VCaP (cell line): ENCODE data around the gene CYP11A1.

Experiments used
- H3K27ac ChIP-seq: fragments of 450-650 bp; 2 replicates; pipeline ENCODE4 v1.5.1; 2017
- TF ChIP-seq, protein P1 (sequence below): fragments of 450-650 bp; conservative IDR thresholded peaks from 2 replicates; pipeline ENCODE4 v1.5.1; 2017; ENCODE audit warnings: mild to moderate bottlenecking, moderate library complexity

The CYP11A1 gene

DNA sequence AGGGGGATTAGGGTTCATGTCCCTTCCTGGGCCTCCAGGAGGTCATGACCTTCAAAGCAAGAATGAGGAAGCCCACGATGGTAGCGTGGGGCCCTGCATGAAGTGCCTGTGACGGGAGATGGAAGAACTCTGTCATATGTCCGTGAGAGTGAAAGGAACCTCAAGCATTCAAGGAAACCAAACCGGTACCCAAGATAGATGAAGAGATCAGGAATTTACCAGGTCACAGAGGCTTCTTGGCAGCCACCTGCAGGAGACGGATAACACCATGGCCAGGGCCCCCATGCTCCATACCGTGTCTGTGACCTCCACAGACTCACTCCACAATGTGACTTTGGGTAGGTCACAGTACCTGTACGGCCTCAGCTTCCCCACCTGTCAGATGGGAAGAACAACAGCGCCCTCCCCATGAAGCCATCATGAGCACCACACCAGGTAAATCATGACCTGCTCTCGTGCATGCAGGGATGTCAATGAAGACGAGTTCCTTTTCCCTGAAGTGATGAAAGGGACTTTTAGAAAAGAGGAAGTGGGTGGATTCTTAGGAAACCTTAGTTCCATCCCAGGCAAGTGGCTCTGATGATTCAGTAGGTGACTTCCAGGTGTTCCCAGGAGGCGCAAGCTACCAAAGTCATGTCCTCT, 23.3 kb upstream of the CYP11A1 start:
- H3K27ac ChIP-seq = no peak overlapping the region
- TF ChIP-seq, protein P1, sequence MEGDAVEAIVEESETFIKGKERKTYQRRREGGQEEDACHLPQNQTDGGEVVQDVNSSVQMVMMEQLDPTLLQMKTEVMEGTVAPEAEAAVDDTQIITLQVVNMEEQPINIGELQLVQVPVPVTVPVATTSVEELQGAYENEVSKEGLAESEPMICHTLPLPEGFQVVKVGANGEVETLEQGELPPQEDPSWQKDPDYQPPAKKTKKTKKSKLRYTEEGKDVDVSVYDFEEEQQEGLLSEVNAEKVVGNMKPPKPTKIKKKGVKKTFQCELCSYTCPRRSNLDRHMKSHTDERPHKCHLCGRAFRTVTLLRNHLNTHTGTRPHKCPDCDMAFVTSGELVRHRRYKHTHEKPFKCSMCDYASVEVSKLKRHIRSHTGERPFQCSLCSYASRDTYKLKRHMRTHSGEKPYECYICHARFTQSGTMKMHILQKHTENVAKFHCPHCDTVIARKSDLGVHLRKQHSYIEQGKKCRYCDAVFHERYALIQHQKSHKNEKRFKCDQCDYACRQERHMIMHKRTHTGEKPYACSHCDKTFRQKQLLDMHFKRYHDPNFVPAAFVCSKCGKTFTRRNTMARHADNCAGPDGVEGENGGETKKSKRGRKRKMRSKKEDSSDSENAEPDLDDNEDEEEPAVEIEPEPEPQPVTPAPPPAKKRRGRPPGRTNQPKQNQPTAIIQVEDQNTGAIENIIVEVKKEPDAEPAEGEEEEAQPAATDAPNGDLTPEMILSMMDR = no peak

DNA sequence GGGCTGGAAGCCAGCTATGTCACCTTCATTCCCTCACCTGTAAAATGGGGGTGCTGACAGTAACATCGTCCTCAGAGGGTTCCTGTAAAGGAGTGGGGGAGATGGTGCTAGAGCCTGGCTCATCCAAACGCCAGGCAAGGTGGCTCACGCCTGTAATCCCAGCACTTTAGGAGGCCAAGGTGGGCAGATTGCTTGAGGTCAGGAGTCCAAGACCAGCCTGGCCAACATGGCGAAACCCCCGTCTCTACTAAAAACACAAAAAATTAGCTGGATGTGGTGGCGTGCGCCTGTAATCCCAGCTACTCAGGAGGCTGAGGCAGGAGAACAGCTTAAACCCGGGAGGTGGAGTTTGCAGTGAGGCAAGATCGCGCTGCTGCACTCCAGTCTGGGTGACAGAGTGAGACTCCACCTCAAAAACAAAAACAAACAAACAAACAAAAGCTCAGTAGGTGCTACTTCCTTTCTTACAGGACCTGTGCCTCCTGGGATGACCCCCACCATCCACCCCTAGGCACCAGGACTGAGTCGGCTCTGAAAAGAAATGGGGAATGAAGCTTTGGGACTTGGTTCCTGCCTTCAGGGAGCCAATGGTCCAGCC, 22.7 kb upstream of the CYP11A1 start:
- peak overlapping the region; percentile 50; the same call in 1 of the 2 replicates for H3K27ac ChIP-seq

DNA sequence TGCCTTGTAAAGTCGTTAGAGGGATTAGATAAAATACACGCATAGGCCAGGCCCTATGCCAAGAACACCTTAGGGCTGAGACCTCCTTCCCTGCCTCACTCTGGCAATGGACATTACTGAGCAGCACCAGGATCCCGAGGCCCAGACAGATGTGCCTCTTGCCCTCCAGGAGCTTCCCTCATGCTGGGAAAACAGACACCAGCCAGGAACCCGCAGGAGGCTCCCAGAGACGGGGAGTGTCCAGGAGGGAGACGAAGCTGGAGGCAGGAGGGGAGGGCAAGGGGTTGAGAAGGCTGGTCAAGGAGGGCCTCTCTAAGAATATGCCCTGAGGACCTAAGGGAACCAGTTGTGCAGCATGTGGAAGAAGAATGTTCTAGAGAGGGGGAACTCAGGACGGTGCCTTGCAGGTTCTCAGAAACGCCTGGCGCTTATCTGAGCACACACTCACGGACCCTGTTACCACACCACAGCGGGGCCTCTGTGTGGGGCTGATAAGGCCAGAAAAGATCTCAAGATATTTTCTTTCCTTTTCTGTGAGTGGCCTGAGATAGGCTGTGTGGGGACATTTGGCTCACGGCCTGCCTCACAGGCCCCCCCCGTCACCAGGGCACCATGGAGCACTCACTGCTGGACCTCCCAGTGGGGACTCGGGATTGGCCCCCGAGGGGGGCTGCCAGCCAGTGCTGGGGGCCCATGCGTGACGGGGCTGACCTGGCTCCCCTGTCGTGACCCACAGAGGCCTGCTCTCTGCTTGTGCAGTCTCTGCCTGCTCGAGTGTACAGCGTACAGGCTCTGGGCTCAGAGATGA, 22.0 kb upstream of the CYP11A1 start:
- H3K27ac ChIP-seq = peak overlapping the region; percentile 50

DNA sequence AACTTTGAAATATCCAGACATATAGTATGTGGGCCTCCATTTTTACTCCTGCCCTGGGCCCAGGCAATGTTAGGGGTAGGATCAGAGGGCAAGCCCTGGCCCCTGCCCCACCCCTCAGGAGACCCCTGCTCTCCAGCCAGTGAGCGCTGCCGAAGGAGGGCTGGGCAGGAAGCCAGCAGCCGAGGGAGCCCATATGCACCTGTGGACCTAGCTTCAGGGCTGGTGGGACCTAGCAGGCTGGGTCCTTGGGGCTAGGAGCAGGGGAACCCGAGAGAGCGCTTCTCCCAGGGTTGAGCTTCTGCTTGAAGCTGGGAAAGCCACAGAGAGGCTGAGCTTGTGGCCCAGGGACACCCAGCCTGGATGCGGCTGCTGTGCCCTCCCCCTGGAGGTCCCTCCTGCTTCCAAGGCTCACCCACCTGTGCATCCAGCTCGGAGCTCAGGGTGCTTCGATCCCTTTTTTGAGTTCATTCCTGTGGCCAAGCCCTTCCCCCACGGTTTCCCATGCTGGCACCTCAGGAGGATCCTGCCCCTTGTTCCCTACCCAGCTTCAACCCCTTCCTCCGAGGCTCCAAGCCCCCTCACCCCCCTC, 21.0 kb upstream of the CYP11A1 start:
- TF ChIP-seq, protein P1 = no peak

More for the DNA sequence above, 22.0 kb upstream of the CYP11A1 start:
- TF ChIP-seq, protein P1 = no peak

DNA sequence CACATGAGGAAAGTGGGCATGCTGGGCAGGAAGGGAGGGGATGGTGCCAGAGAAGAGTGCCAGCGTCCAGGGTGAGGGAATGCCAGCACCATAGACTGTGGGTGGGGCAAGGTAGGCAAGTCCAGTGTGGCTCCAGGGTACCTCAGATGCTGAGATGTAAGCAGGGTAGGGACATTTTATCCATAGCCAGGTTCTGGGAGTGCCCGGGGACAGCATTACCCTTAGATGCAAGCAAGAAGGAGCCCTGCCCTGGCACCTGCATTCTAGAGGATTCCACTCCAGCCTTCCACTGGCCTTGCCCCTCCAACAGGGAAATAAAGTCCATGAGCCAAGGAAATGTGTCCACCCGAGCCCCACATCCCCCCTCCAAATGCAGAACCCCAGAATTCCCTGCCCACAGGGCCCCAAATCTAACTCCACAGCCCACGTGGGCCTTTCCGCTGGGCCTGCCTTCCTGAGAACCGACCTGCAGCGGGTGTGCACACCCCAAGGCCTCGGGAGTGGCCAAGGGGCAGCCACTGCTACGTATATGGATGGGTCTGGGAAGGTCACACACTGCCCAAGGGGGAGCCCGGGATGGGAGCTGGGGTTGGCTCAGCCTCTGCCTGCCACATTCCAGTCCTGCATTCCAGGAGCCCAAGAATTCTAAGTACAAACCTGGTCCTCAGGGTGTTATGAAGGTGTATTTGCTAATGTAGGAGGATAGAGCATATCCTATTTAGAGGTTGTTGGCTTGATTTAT, 20.3 kb upstream of the CYP11A1 start:
- H3K27ac ChIP-seq = peak overlapping the region; percentile 50; the same call in 1 of the 2 replicates

More for the DNA sequence above, 21.0 kb upstream of the CYP11A1 start:
- H3K27ac ChIP-seq = peak overlapping the region; percentile 50

DNA sequence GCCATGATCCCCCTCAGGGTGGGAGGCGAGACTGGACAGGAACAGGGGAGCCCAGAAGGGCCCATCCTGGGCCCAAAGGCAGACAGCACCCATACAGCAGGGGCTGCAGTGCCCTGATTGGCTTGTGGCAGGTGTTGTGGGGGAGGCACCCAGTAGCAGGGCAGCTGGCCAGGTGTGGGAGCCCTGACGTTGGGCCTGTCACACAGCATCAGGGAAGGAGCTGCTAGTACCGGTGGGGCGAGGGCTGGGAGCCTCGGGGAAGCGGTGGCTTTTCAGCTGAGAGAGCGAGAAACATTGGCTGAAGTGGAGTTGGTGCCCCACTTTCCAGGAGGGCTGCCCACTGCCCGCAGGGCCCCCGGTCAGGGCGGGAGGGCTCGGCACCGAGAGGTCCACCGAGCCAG, 19.7 kb upstream of the CYP11A1 start:
- H3K27ac ChIP-seq = no peak overlapping the region
- TF ChIP-seq, protein P1 = no peak

More for the DNA sequence above, 20.3 kb upstream of the CYP11A1 start:
- TF ChIP-seq, protein P1 = no peak

DNA sequence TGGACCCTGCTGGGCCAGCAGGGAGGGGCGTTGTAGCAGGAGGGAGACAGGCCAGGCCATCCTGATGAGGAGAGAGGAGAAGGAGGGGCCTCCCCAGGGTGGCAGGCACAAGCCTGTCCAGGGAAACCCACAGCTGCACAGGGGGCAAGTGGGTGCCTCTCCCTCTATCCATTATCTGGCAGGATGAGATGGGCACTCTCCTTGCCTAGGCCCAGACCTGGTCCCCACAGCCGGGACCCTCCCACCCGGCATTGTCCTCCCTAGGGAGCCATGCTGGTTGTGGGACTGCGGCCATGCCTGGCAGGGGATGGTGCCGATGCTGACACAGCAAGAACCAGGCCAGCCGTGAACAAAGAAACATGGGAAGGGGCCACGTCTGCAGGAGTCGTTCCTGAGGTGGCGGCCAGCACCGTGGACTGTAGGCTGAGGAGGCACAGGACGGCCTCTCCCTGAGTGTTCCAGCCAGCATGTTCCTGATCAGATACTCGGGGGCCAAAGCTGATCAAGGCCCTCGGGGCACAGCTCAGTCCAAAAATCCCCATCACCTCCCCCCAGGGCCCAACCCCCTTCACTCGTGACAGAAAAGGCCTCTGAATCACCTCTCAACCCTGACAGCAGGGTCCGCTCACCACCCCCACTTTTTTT, 19.2 kb upstream of the CYP11A1 start:
- no peak overlapping the region for H3K27ac ChIP-seq
- TF ChIP-seq, protein P1 = no peak
